DMS153 treated with DMSO at 0.1 percent for 48 hours (cell line): ENCODE data around the gene XKR3.
"Not testable (repeated sequence)": the region's sequence is repeated elsewhere in the genome, so short reads cannot be mapped to it uniquely, and the experiment has no call there.

Source experiments
- DNase-seq: peaks from one replicate; lab custom pipeline; 2025; ENCODE audit not compliant: unreplicated experiment; lab: John Stamatoyannopoulos, UW

XKR3 gene

DNA sequence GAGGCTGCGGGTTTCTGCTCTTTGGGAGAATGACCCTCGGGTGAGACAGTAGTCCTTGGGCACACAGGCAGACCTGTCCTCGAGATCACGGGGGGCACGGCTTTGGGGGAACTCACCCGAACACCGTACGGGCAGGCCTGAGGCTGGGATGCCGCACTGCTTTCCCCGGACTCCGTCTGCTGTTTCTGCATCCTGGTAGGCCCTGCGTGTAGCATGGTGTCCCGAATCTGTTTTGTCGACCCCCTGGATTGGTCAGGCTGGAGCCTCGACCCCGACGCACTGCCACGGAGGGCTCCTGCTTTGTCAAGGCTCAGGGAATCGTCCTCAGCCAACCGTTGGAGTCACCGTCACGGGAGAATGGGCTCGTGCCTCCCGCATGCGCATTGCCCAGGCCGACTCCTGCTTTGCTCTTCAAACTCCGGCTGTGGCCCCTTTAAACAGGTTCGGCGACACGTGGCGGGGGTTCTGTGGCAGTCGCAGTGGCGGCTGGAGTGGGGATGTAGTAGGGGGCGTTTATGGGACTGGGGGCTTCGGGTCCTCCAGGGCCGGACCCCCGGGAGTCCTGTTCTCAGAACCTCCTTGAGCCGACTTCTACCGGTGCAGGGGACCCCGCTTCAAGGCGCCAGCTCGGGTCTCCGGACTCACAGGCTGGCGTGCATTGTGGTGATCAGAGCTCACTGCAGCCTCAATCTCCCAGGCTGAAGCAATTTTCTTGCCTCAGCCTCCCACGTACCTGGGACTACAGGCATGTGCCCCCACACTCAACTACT lies 76.9 kb downstream of the XKR3 start:
- DNase-seq = not testable (repeated sequence)

DNA sequence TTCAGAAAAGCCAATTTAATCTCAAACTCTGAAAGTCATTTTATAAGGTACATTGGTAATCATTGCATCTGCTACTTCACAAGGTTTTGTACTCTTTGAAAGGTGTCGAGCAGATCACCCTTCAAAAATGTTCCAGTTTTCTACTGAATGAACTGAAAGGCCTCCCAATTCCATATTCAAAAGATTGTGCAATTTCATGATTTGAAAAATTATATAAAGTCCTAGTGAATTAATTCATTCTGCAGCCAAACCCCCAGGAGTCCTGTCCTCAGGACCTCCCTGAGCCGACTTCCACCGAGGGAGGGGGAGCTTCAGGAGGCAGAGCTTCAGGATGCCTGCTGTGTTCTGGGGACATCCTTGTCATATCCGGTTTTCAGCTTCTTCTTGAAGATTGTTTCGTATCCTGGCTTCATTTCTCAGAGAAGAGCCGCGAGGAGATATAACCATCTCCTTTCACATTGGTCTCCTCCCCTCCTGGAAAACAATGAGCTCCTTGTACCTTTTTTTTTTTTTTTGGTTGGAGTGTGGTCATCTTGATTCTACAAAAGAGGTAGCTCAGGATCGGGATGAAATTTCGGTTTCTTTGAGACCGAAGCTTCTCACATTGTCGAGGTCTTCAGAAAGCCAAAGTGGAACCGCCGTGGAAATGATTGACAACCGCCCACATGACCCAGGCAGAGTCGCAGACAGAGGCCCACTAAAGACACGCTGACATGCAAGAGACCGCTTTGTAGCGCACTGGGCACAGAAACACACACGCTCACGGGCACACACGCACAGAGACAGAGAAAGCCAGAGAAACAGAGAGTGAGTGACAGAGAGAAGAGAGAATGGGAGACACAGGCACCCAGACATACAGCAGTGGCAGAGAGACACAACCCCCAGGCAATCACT lies 77.7 kb downstream of the XKR3 start:
- not testable (repeated sequence) for DNase-seq

DNA sequence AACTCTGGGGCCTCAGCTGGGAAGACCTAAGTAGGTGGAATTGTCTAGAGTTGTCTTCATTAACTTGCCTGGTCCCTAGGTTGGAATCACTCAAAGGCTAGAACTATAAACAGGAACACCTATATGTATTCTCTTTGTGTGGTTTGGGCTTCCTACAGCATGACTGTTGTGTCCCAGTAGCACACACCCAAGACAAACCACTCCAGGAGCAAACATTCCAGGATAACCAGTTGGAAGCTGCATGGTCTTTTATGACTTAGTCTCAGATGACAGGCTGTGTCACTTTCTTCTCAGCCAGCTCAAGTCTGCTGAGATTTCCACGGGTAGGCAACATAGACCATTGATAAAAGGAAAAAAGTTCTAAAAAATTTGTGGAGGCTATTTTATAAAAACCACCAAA lies 90.9 kb downstream of the XKR3 start:
- not testable (repeated sequence) for DNase-seq
